KMS-11 (cell line): Measurements from ENCODE around the gene SASH3.
"Not testable (repeated sequence)": the region's sequence is repeated elsewhere in the genome, so short reads cannot be mapped to it uniquely, and the experiment has no call there.

Source experiments
- H2AFZ ChIP-seq: fragments of 200-600 bp; sonication (generic); 2 replicates; pipeline ENCODE4 v1.6.1; 2016; ENCODE audit warnings: antibody characterized with exemption, mixed run types, low read depth
- H3K27ac ChIP-seq: fragments of 200-600 bp; sonication (generic); 2 replicates; pipeline ENCODE4 v1.6.1; 2016; ENCODE audit warnings: mild to moderate bottlenecking, mixed run types
- H3K27me3 ChIP-seq: fragments of 200-600 bp; sonication (generic); 2 replicates; pipeline ENCODE4 v1.6.1; 2017; ENCODE audit warnings: mild to moderate bottlenecking, low read depth, mixed run types, moderate library complexity; ENCODE audit not compliant: insufficient read depth
- H3K36me3 ChIP-seq: fragments of 200-600 bp; sonication (generic); 2 replicates; pipeline ENCODE4 v1.6.1; 2017; ENCODE audit warnings: mild to moderate bottlenecking, mixed run types; ENCODE audit not compliant: insufficient read depth
- H3K4me1 ChIP-seq: fragments of 200-600 bp; sonication (generic); 2 replicates; pipeline ENCODE4 v1.6.1; 2016; ENCODE audit warnings: mild to moderate bottlenecking, low read depth, mixed run types; ENCODE audit not compliant: poor library complexity, severe bottlenecking
- H3K4me2 ChIP-seq: fragments of 200-600 bp; sonication (generic); 2 replicates; pipeline ENCODE4 v1.7.0; 2016; ENCODE audit warnings: mild to moderate bottlenecking, mixed run types
- H3K4me3 ChIP-seq: fragments of 200-600 bp; sonication (generic); IDR thresholded peaks from 2 replicates; pipeline ENCODE4 v1.6.1; 2017; ENCODE audit warnings: low read depth, low read length, mixed read lengths; ENCODE audit not compliant: insufficient read depth
- H3K79me2 ChIP-seq: fragments of 200-600 bp; sonication (generic); 2 replicates; pipeline ENCODE4 v1.6.1; 2016; ENCODE audit warnings: low read depth, mixed run types; ENCODE audit not compliant: insufficient read depth
- H3K9ac ChIP-seq: fragments of 200-600 bp; sonication (generic); 2 replicates; pipeline ENCODE4 v1.6.1; 2016; ENCODE audit warnings: mild to moderate bottlenecking, mixed run types
- H4K20me1 ChIP-seq: fragments of 200-600 bp; sonication (generic); 2 replicates; pipeline ENCODE4 v1.6.1; 2016; ENCODE audit warnings: mild to moderate bottlenecking, mixed run types; ENCODE audit not compliant: insufficient read depth
- CTCF ChIP-seq: fragments of 200-600 bp; sonication (generic); conservative IDR thresholded peaks from 2 replicates; pipeline ENCODE4 v1.6.1; 2017; ENCODE audit warnings: low read depth, mild to moderate bottlenecking, antibody characterized with exemption, low read length, moderate library complexity, mixed read lengths

Gene SASH3

GRCh38 chrX:129741880-129742758 is 37.6 kb upstream of the SASH3 start:
- Histone ChIP-seq H3K9ac (no peak overlapping the region), H3K4me1 (no peaks in the 10 kb centered on the region), H3K27me3 (no peaks in the 10 kb centered on the region), H3K36me3 (no peaks in the 10 kb centered on the region), H3K4me2 (no peak overlapping the region), H2AFZ (no peak overlapping the region), H3K4me3 (no peak overlapping the region), H3K27ac (no peak overlapping the region), H4K20me1 (no peaks in the 10 kb centered on the region), H3K79me2 (no peaks in the 10 kb centered on the region)
- TF ChIP-seq CTCF, result no peak

GRCh38 chrX:129742759-129743152 is 37.0 kb upstream of the SASH3 start:
- not testable (repeated sequence) for H3K27me3 ChIP-seq, H2AFZ ChIP-seq, H3K79me2 ChIP-seq, H3K4me3 ChIP-seq, H3K4me1 ChIP-seq, H3K9ac ChIP-seq, H3K36me3 ChIP-seq, H3K4me2 ChIP-seq, H3K27ac ChIP-seq, H4K20me1 ChIP-seq

- H3K4me3 ChIP-seq, result no peak overlapping the region
- H3K79me2 ChIP-seq, result no peaks in the 10 kb centered on the region
- no peaks in the 10 kb centered on the region for H3K4me1 ChIP-seq
- TF ChIP-seq CTCF, result no peak
- H2AFZ ChIP-seq, result no peak overlapping the region
- no peaks in the 10 kb centered on the region for H3K27me3 ChIP-seq
- no peaks in the 10 kb centered on the region for H4K20me1 ChIP-seq
- H3K36me3 ChIP-seq, result no peaks in the 10 kb centered on the region
- H3K4me2 ChIP-seq, result no peak overlapping the region
- no peak overlapping the region for H3K9ac ChIP-seq
- H3K27ac ChIP-seq, result no peak overlapping the region
These were observed 35.9 kb upstream of the SASH3 start for GRCh38 chrX:129743821-129744220.

- no peak overlapping the region for H3K4me2 ChIP-seq
- H3K36me3 ChIP-seq, result no peaks in the 10 kb centered on the region
- no peak overlapping the region for H3K9ac ChIP-seq
- H3K4me1 ChIP-seq, result no peaks in the 10 kb centered on the region
- no peaks in the 10 kb centered on the region for H4K20me1 ChIP-seq
- no peaks in the 10 kb centered on the region for H3K27me3 ChIP-seq
- H3K79me2 ChIP-seq, result no peaks in the 10 kb centered on the region
- H3K4me3 ChIP-seq, result no peak overlapping the region
- no peak overlapping the region for H2AFZ ChIP-seq
- no peak overlapping the region for H3K27ac ChIP-seq
- no peak for TF ChIP-seq CTCF
These were observed 34.9 kb upstream of the SASH3 start for GRCh38 chrX:129744861-129745321.
